Muscle of leg (tissue), 11 donors: ENCODE results near the gene SLC66A2. TPM values are rescaled to one million over a fixed set of nuclear protein-coding genes. Genes with fewer than 3 reads are reported as not detected.

Experiments used
- DNase-seq: peaks from one replicate; pipeline ENCODE4 v3.0.0; 2013
- H3K27ac ChIP-seq: one replicate; pipeline ENCODE4 v1.5.1; 2013; ENCODE audit warnings: mild to moderate bottlenecking, low read length, control low read depth
- H3K27me3 ChIP-seq: one replicate; pipeline ENCODE4 v1.6.1; 2013; ENCODE audit warnings: low read length; ENCODE audit not compliant: control insufficient read depth, insufficient read depth
- H3K36me3 ChIP-seq: one replicate; pipeline ENCODE4 v1.6.1; 2013; ENCODE audit warnings: low read length; ENCODE audit not compliant: control insufficient read depth, insufficient read depth
- H3K4me1 ChIP-seq: one replicate; pipeline ENCODE4 v1.6.1; 2013; ENCODE audit warnings: low read length; ENCODE audit not compliant: control insufficient read depth, insufficient read depth
- H3K4me3 ChIP-seq: one replicate; pipeline ENCODE4 v1.5.1; 2013; ENCODE audit warnings: low read length, control low read depth
- H3K9me3 ChIP-seq: replicated peaks from 2 replicates; pipeline ENCODE4 v1.6.1; 2013; ENCODE audit warnings: low read depth, low read length; ENCODE audit not compliant: control insufficient read depth
- WGBS: methylation state at CpG from one replicate; pipeline ENCODE4 v1.1.5; 2013; ENCODE audit warnings: missing lambda C conversion rate; ENCODE audit not compliant: insufficient coverage; 5-methylcytosine and 5-hydroxymethylcytosine counted together
- polyA plus RNA-seq, 8 donors: library from polyadenylated mRNA; unstranded; fragments of 120-200 nt; gene quantifications; one replicate each; pipeline versions ENCODE4 v1.2.1 to v1.2.3, GENCODE V29; 2013; ENCODE audit warnings: inconsistent platforms in 1 of 8, low replicate concordance in 1 of 8; ENCODE audit not compliant: insufficient read length in 8 of 8, insufficient read depth in 1 of 8
- total RNA-seq: library from RNA; stranded (reverse); fragments of 120-200 nt; gene quantifications from one replicate; pipeline ENCODE4 v1.2.4, GENCODE V29; 2013

SLC66A2 gene
- total and polyA plus RNA-seq, 9 donors, result 23.1 to 33.7 (median 25.8) TPM

GRCh38 chr18:79896738-79897137, 54.7 kb downstream of the SLC66A2 start:
- Histone ChIP-seq H3K27me3 (no peaks in the 10 kb centered on the region), H3K4me1 (no peaks in the 10 kb centered on the region), H3K9me3 (peaks cover 59% of the 10 kb centered on the region), H3K36me3 (no peaks in the 10 kb centered on the region), H3K27ac (no peak overlapping the region), H3K4me3 (no peak overlapping the region)
- DNase-seq, result no peak
- no CpG with 5 or more reads among the region's 3 CpGs for WGBS

GRCh38 chr18:79890674-79891073, 60.8 kb downstream of the SLC66A2 start:
- DNase-seq, result no peak
- Histone ChIP-seq H3K4me1 (no peaks in the 10 kb centered on the region), H3K27me3 (no peaks in the 10 kb centered on the region), H3K4me3 (no peak overlapping the region), H3K27ac (no peak overlapping the region), H3K36me3 (no peaks in the 10 kb centered on the region), H3K9me3 (peaks cover 65% of the 10 kb centered on the region)
- 100% methylated on average over 3 of the region's 5 CpGs for WGBS

GRCh38 chr18:79889569-79889968, 61.9 kb downstream of the SLC66A2 start:
- Histone ChIP-seq H3K9me3 (peaks cover 56% of the 10 kb centered on the region), H3K4me1 (no peaks in the 10 kb centered on the region), H3K4me3 (no peak overlapping the region), H3K27ac (no peak overlapping the region), H3K27me3 (no peaks in the 10 kb centered on the region), H3K36me3 (no peaks in the 10 kb centered on the region)
- DNase-seq, result no peak
- WGBS, result 98% methylated on average over 11 of the region's 14 CpGs

- WGBS, result 95% methylated on average over 9 of the region's 16 CpGs
- Histone ChIP-seq H3K27me3 (no peaks in the 10 kb centered on the region), H3K36me3 (no peaks in the 10 kb centered on the region), H3K9me3 (peaks cover 45% of the 10 kb centered on the region), H3K4me1 (no peaks in the 10 kb centered on the region), H3K4me3 (no peak overlapping the region), H3K27ac (no peak overlapping the region)
- no peak for DNase-seq
Measured at GRCh38 chr18:79888016-79888415, 63.4 kb downstream of the SLC66A2 start.

GRCh38 chr18:79887181-79888000, 64.1 kb downstream of the SLC66A2 start:
- Histone ChIP-seq H3K27ac (no peak overlapping the region), H3K36me3 (no peaks in the 10 kb centered on the region), H3K27me3 (no peaks in the 10 kb centered on the region), H3K4me1 (no peaks in the 10 kb centered on the region), H3K9me3 (peaks cover 40% of the 10 kb centered on the region), H3K4me3 (no peak overlapping the region)
- WGBS, result 91% methylated on average over 25 of the region's 30 CpGs
- DNase-seq, result no peak

- 92% methylated on average over 22 of the region's 25 CpGs for WGBS
- no peaks in the 10 kb centered on the region for H3K27me3 ChIP-seq
- no peak overlapping the region for H3K4me3 ChIP-seq
- DNase-seq, result no peak
- no peaks in the 10 kb centered on the region for H3K36me3 ChIP-seq
- peaks cover 24% of the 10 kb centered on the region for H3K9me3 ChIP-seq
- no peaks in the 10 kb centered on the region for H3K4me1 ChIP-seq
- H3K27ac ChIP-seq, result no peak overlapping the region
Measured at GRCh38 chr18:79884963-79885728, 66.3 kb downstream of the SLC66A2 start.

GRCh38 chr18:79884294-79884962, 67.0 kb downstream of the SLC66A2 start:
- no peaks in the 10 kb centered on the region for H3K4me1 ChIP-seq
- H3K9me3 ChIP-seq, result peaks cover 19% of the 10 kb centered on the region
- no peak overlapping the region for H3K4me3 ChIP-seq
- H3K27me3 ChIP-seq, result no peaks in the 10 kb centered on the region
- WGBS, result 91% methylated on average over 29 of the region's 29 CpGs
- DNase-seq, result no peak
- no peaks in the 10 kb centered on the region for H3K36me3 ChIP-seq
- no peak overlapping the region for H3K27ac ChIP-seq

- no peak for DNase-seq
- Histone ChIP-seq H3K36me3 (no peaks in the 10 kb centered on the region), H3K9me3 (peaks cover 17% of the 10 kb centered on the region), H3K4me1 (no peaks in the 10 kb centered on the region), H3K4me3 (no peak overlapping the region), H3K27me3 (no peaks in the 10 kb centered on the region), H3K27ac (no peak overlapping the region)
- WGBS, result 91% methylated on average over 25 of the region's 31 CpGs
Measured at GRCh38 chr18:79883461-79884293, 67.8 kb downstream of the SLC66A2 start.

- H3K9me3 ChIP-seq, result peaks cover 12% of the 10 kb centered on the region
- 93% methylated on average over 66 of the region's 68 CpGs for WGBS
- no peak overlapping the region for H3K27ac ChIP-seq
- H3K36me3 ChIP-seq, result no peaks in the 10 kb centered on the region
- H3K4me1 ChIP-seq, result peaks cover 2% of the 10 kb centered on the region
- no peak overlapping the region for H3K4me3 ChIP-seq
- no peak for DNase-seq
- no peaks in the 10 kb centered on the region for H3K27me3 ChIP-seq
Measured at GRCh38 chr18:79882522-79883241, 68.8 kb downstream of the SLC66A2 start.
